Ecto neural progenitor cell (in vitro differentiated cells): ENCODE measurements around the gene EXOSC7.

Experiments used
- DNase-seq: peaks from one replicate; pipeline ENCODE4 v3.0.0-alpha.2; 2018; ENCODE audit warnings: low spot score

EXOSC7 gene

GRCh38 chr3:44992555-44993470 lies 16.8 kb downstream of the EXOSC7 start:
- DNase-seq = no peak

- no peak for DNase-seq
Measured at GRCh38 chr3:44993471-44994205, 17.6 kb downstream of the EXOSC7 start.

GRCh38 chr3:44995142-44995770 lies 19.2 kb downstream of the EXOSC7 start:
- no peak for DNase-seq

GRCh38 chr3:44996556-44996969 lies 20.5 kb downstream of the EXOSC7 start:
- DNase-seq = no peak

GRCh38 chr3:44999782-45000181 lies 23.7 kb downstream of the EXOSC7 start:
- DNase-seq = no peak

GRCh38 chr3:45000823-45001222 lies 24.8 kb downstream of the EXOSC7 start:
- DNase-seq = no peak

- DNase-seq = no peak
Measured at GRCh38 chr3:45001738-45002137, 25.7 kb downstream of the EXOSC7 start.

GRCh38 chr3:45002139-45002660 lies 26.2 kb downstream of the EXOSC7 start:
- no peak for DNase-seq

- no peak for DNase-seq
Measured at GRCh38 chr3:45002720-45003119, 26.7 kb downstream of the EXOSC7 start.

GRCh38 chr3:45003406-45003805 lies 27.4 kb downstream of the EXOSC7 start:
- DNase-seq = no peak

- no peak for DNase-seq
Measured at GRCh38 chr3:45003859-45004258, 27.8 kb downstream of the EXOSC7 start.

GRCh38 chr3:45007091-45007490 lies 31.0 kb downstream of the EXOSC7 start:
- DNase-seq = no peak

- DNase-seq = no peak
Measured at GRCh38 chr3:45008117-45008516, 32.1 kb downstream of the EXOSC7 start.

- no peak for DNase-seq
Measured at GRCh38 chr3:45009868-45010267, 33.8 kb downstream of the EXOSC7 start.

- no peak for DNase-seq
Measured at GRCh38 chr3:45010811-45011333, 34.8 kb downstream of the EXOSC7 start.

- no peak for DNase-seq
Measured at GRCh38 chr3:45011756-45012508, 35.9 kb downstream of the EXOSC7 start.

GRCh38 chr3:45012577-45012976 lies 36.5 kb downstream of the EXOSC7 start:
- DNase-seq = no peak

- no peak for DNase-seq
Measured at GRCh38 chr3:45016916-45017315, 40.9 kb downstream of the EXOSC7 start.

- DNase-seq = no peak
Measured at GRCh38 chr3:45017821-45018220, 41.8 kb downstream of the EXOSC7 start.

- no peak for DNase-seq
Measured at GRCh38 chr3:45020534-45020933, 44.5 kb downstream of the EXOSC7 start.

GRCh38 chr3:45021524-45022297 lies 45.7 kb downstream of the EXOSC7 start:
- no peak for DNase-seq
